DOHH2 (cell line): ENCODE data around the gene C1orf87.

Experiments used
- H3F3A ChIP-seq: fragments of 200-600 bp; sonication (generic), shearing (Covaris generic); 2 replicates; pipeline ENCODE4 v1.6.0; 2016; ENCODE audit warnings: antibody characterized with exemption, mild to moderate bottlenecking; ENCODE audit not compliant: control insufficient read depth, insufficient read depth
- H3K27ac ChIP-seq: fragments of 200-600 bp; sonication (generic); 2 replicates; pipeline ENCODE4 v1.5.1; 2014; ENCODE audit warnings: low read depth, mild to moderate bottlenecking, low read length, moderate library complexity
- H3K27me3 ChIP-seq: fragments of 200-600 bp; sonication (generic); 2 replicates; pipeline ENCODE4 v1.6.1; 2014; ENCODE audit warnings: mild to moderate bottlenecking, low read length, mixed read lengths; ENCODE audit not compliant: control insufficient read depth
- H3K36me3 ChIP-seq: fragments of 200-600 bp; sonication (generic); 2 replicates; pipeline ENCODE4 v1.6.1; 2014; ENCODE audit warnings: mild to moderate bottlenecking, low read length, moderate library complexity, mixed read lengths; ENCODE audit not compliant: control insufficient read depth
- H3K4me1 ChIP-seq: fragments of 200-600 bp; sonication (generic); 2 replicates; pipeline ENCODE4 v1.6.1; 2014; ENCODE audit warnings: mild to moderate bottlenecking, low read length, mixed read lengths; ENCODE audit not compliant: control insufficient read depth
- H3K4me2 ChIP-seq: fragments of 200-600 bp; sonication (generic); 2 replicates; pipeline ENCODE4 v1.6.0; 2014; ENCODE audit warnings: mild to moderate bottlenecking, low read length, moderate library complexity
- H3K4me3 ChIP-seq: fragments of 200-600 bp; sonication (generic); 2 replicates; pipeline ENCODE4 v1.5.1; 2014; ENCODE audit warnings: mild to moderate bottlenecking, low read length, mixed read lengths
- H3K79me2 ChIP-seq: fragments of 200-600 bp; sonication (generic); 2 replicates; pipeline ENCODE4 v1.6.1; 2014; ENCODE audit warnings: mild to moderate bottlenecking, low read length, mixed read lengths; ENCODE audit not compliant: control insufficient read depth
- H3K9me2 ChIP-seq: fragments of 200-600 bp; sonication (generic); replicated peaks from 2 replicates; pipeline ENCODE4 v1.6.1; 2014; ENCODE audit warnings: mild to moderate bottlenecking, low read length, mixed read lengths; ENCODE audit not compliant: control insufficient read depth
- H3K9me3 ChIP-seq: fragments of 200-600 bp; sonication (generic); 2 replicates; pipeline ENCODE4 v1.6.1; 2014; ENCODE audit warnings: antibody characterized with exemption, low read length, mixed read lengths; ENCODE audit not compliant: control insufficient read depth, insufficient read depth
- H4K20me1 ChIP-seq: fragments of 200-600 bp; sonication (generic); 2 replicates; pipeline ENCODE4 v1.6.0; 2014; ENCODE audit warnings: low read depth, mild to moderate bottlenecking, antibody characterized with exemption, low read length, moderate library complexity; ENCODE audit not compliant: control insufficient read depth, insufficient read depth
- EZH2phosphoT487 ChIP-seq: fragments of 200-600 bp; sonication (generic); IDR thresholded peaks from 2 replicates; pipeline ENCODE4 v1.6.1; 2017; ENCODE audit warnings: borderline replicate concordance, mild to moderate bottlenecking, antibody characterized with exemption, low read length, moderate library complexity, mixed read lengths
- TF ChIP-seq, protein P1 (sequence below): fragments of 200-600 bp; sonication (generic); IDR thresholded peaks from one replicate; pipeline ENCODE4 v1.5.1; 2014; ENCODE audit warnings: antibody characterized with exemption, mild to moderate bottlenecking, low read depth, low read length; ENCODE audit not compliant: poor library complexity, severe bottlenecking

The C1orf87 gene

DNA sequence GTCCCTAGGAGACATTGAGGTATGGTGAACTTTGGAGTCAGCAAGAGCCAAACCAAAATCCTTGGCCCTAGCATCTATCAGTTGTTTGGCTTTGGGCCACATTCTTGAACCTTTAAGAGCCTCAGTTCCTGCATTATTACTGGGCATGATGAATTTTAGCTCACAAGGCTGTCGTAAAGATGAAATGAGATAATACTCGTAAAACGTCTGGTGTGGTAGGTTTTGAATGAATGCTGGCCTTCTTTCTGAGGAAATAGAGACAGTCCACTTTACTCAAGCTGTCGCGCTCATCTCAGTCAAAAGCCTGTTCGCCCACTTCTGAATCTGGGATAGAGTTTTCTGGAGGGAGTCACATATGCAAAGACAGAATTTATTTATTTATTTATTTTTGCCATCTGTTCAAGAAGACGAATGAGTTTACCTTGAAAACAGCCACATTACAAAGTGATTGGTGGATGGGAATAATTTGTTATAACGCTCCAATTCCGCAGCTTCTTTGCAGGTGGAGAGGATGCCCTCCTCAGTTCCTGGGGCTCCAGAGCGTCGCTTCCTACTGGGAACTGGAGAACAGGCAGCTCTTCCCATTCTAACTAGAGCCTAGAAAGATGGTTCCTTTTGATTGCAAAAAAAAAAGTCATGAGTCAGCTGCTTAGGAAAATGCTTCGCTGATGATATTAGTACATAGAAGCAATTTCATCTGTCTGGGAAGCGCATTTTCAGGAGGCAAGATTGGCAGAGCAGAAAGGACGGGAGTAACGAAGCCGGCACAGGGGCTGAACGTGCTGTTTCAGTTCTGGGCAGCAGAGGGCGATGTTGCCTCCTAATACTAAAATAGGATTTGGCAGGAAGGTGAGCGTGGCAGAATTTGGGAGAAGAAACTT, 97.1 kb downstream of the C1orf87 start:
- H3K27ac ChIP-seq = no peak overlapping the region
- H3K9me3 ChIP-seq = no peaks in the 10 kb centered on the region
- no peaks in the 10 kb centered on the region for H3K27me3 ChIP-seq
- no peaks in the 10 kb centered on the region for H4K20me1 ChIP-seq
- H3K9me2 ChIP-seq = no peaks in the 10 kb centered on the region
- no peak overlapping the region for H3K4me2 ChIP-seq
- TF ChIP-seq, protein P1, sequence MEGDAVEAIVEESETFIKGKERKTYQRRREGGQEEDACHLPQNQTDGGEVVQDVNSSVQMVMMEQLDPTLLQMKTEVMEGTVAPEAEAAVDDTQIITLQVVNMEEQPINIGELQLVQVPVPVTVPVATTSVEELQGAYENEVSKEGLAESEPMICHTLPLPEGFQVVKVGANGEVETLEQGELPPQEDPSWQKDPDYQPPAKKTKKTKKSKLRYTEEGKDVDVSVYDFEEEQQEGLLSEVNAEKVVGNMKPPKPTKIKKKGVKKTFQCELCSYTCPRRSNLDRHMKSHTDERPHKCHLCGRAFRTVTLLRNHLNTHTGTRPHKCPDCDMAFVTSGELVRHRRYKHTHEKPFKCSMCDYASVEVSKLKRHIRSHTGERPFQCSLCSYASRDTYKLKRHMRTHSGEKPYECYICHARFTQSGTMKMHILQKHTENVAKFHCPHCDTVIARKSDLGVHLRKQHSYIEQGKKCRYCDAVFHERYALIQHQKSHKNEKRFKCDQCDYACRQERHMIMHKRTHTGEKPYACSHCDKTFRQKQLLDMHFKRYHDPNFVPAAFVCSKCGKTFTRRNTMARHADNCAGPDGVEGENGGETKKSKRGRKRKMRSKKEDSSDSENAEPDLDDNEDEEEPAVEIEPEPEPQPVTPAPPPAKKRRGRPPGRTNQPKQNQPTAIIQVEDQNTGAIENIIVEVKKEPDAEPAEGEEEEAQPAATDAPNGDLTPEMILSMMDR = peak; percentile 92
- no peak for TF ChIP-seq EZH2phosphoT487
- H3K36me3 ChIP-seq = no peaks in the 10 kb centered on the region
- H3K79me2 ChIP-seq = no peaks in the 10 kb centered on the region
- H3K4me3 ChIP-seq = no peak overlapping the region
- H3F3A ChIP-seq = no peaks in the 10 kb centered on the region
- no peaks in the 10 kb centered on the region for H3K4me1 ChIP-seq

DNA sequence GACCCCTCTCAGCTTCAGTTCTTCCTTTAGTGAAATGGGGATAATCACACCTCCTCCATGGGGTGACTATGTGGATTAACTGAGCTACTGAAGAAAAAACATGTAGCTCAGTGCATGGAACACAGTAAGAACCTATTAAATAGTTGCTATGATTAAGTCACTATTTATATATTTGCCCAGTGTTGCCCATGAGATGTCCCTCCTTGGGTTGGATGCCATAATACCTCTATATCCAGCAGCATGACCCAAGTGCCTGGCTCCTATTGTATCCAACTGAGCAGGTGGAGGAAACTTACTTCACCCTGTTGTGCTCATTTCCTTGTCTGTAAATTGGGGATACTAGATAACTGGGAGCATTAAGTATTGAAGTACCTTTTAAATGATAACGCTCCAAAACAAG, 99.9 kb downstream of the C1orf87 start:
- no peak overlapping the region for H3K4me2 ChIP-seq
- H3K9me2 ChIP-seq = no peaks in the 10 kb centered on the region
- no peaks in the 10 kb centered on the region for H3K4me1 ChIP-seq
- no peak overlapping the region for H3K27ac ChIP-seq
- no peaks in the 10 kb centered on the region for H3K79me2 ChIP-seq
- H4K20me1 ChIP-seq = no peaks in the 10 kb centered on the region
- no peaks in the 10 kb centered on the region for H3K36me3 ChIP-seq
- H3K9me3 ChIP-seq = no peaks in the 10 kb centered on the region
- H3K4me3 ChIP-seq = no peak overlapping the region
- TF ChIP-seq EZH2phosphoT487 = no peak
- TF ChIP-seq, protein P1 = no peak
- no peaks in the 10 kb centered on the region for H3F3A ChIP-seq
- no peaks in the 10 kb centered on the region for H3K27me3 ChIP-seq

DNA sequence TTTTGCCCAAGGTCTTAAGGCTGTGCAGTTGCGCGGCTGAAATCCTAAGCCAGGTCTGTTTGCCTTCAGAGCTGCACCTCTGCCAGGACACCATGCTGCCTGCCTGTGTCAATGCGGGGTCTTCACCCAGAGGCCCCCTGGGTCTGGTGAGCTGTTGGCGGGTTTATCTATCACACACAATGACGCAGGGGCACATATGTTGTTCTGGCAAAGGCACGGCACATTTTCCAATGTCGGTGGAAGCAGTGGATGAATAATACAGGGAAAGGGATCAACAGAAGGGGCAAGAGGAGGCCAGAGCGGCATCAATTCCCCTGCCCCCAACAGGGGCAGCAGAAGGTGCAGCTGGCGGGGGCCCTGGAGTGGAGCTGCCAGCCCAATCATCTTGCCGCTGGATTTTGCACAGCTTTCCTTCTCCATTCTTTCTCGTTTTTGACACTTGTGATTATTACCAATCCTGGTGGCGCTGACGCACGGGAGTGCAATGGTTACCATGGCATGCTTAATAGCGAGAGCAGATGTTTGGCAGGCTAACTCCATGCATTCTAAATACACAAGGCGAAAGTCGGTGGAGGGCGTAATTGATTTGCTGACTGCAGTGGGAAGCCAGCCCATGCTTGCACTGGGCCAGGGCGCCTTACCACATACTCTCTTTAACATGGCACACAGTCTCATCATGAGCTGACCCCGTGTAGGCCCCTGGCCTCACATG, 101.2 kb downstream of the C1orf87 start:
- no peak overlapping the region for H3K4me2 ChIP-seq
- H3F3A ChIP-seq = no peaks in the 10 kb centered on the region
- no peaks in the 10 kb centered on the region for H3K79me2 ChIP-seq
- TF ChIP-seq EZH2phosphoT487 = no peak
- TF ChIP-seq, protein P1 = no peak
- no peaks in the 10 kb centered on the region for H4K20me1 ChIP-seq
- H3K4me3 ChIP-seq = no peak overlapping the region
- H3K27me3 ChIP-seq = no peaks in the 10 kb centered on the region
- no peaks in the 10 kb centered on the region for H3K4me1 ChIP-seq
- no peaks in the 10 kb centered on the region for H3K9me2 ChIP-seq
- no peaks in the 10 kb centered on the region for H3K36me3 ChIP-seq
- no peaks in the 10 kb centered on the region for H3K9me3 ChIP-seq
- H3K27ac ChIP-seq = no peak overlapping the region
